GM12872 (cell line): ENCODE data around the gene EEIG2.

Source experiments
- CTCF ChIP-seq: IDR thresholded peaks from 3 replicates; pipeline ENCODE4 v1.5.1; 2011; ENCODE audit warnings: low read depth, mild to moderate bottlenecking, low read length, moderate library complexity; ENCODE audit not compliant: insufficient read depth

The EEIG2 gene

GRCh38 chr1:108605633-108606032 is 45.7 kb downstream of the EEIG2 start:
- TF ChIP-seq CTCF = no peak

- TF ChIP-seq CTCF = no peak
Observed at GRCh38 chr1:108606478-108606877, 46.6 kb downstream of the EEIG2 start.

GRCh38 chr1:108609483-108610049 is 49.7 kb downstream of the EEIG2 start:
- TF ChIP-seq CTCF = no peak
